Activated T-helper 2 cell treated with anti-CD3 and anti-CD28 coated beads, Interferon-gamma antibody, Interleukin-2, Interleukin-4, amounts not matched to agents 10 μg/mL and 5 μg/mL and 100 μg/mL, durations not matched to agents 14 hours and 24 hours and 36 hours (primary cell): ENCODE measurements around the gene IFNA17. TPM values are rescaled to one million over a fixed set of nuclear protein-coding genes. Genes with fewer than 3 reads are reported as not detected.
"Not testable (repeated sequence)": the region's sequence is repeated elsewhere in the genome, so short reads cannot be mapped to it uniquely, and the experiment has no call there.

ENCODE experiments used
- DNase-seq: peaks from one replicate; pipeline ENCODE4 v3.0.0; 2021; ENCODE audit warnings: low spot score
- H3K27ac Mint-ChIP-seq: one replicate; pipeline ENCODE4 v1.8.0; 2021; ENCODE audit warnings: mixed read lengths
- H3K27me3 Mint-ChIP-seq: one replicate; pipeline ENCODE4 v1.8.0; 2021; ENCODE audit warnings: low read depth, mixed read lengths
- H3K36me3 Mint-ChIP-seq: one replicate; pipeline ENCODE4 v1.8.0; 2021; ENCODE audit warnings: low read depth, mixed read lengths
- H3K4me1 Mint-ChIP-seq: one replicate; pipeline ENCODE4 v1.8.0; 2021; ENCODE audit warnings: low read depth, mixed read lengths
- H3K4me3 Mint-ChIP-seq: one replicate; pipeline ENCODE4 v1.8.0; 2021; ENCODE audit warnings: low read depth, mild to moderate bottlenecking, moderate library complexity, mixed read lengths
- H3K9me3 Mint-ChIP-seq: one replicate; pipeline ENCODE4 v1.8.0; 2021; ENCODE audit warnings: mixed read lengths
- intact Hi-C: fragments of 100-400 bp; cut with micrococcal nuclease; formaldehyde crosslinking; loops from one replicate; pipeline ENCODE4 v1.15.1; 2023
- total RNA-seq: library from RNA; stranded (reverse); gene quantifications from 2 replicates; pipeline ENCODE4 v1.2.3, GENCODE V29; 2022

The IFNA17 gene
- total RNA-seq, 1 donor from 2014 or later: not detected

GRCh38 chr9:21235468-21236359 lies 7.7 kb upstream of the IFNA17 start:
- not testable (repeated sequence) for H3K36me3 Mint-ChIP-seq, H3K27ac Mint-ChIP-seq, H3K9me3 Mint-ChIP-seq, DNase-seq, H3K4me1 Mint-ChIP-seq, H3K4me3 Mint-ChIP-seq
- intact Hi-C loops: loop anchor here (10.0 kb wide), 2 partner anchors 219 to 549 kb away; no protein-coding TSS in a partner anchor
- peaks cover 21% of the 10 kb centered on the region for H3K27me3 Mint-ChIP-seq

DNA sequence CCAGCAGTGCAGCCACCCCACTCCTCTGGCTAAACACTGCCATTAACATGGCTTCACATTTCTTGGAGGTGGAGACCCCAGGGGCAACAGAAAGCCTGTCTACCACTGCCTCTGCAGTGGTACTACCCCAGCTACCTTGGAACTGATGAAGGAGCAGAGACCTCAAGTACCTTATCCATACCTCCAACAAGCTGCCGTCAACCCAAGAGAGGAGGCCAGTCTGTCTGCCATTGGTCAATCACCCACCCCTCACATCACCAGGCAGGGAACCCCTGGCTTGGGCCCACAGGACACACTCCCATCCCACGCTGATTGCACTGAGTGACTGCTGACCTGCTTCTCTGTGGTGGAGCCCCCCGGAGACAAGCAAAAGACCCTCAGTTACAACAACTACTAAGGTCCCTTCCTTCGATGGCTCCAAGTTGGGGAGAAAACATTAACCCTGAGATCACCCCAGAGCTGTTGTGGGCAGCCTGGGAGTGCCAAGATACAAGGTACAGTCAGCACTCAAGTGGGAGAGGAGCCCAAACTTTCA lies 6.2 kb upstream of the IFNA17 start:
- Mint-ChIP-seq H3K4me1 (peaks cover 4% of the 10 kb centered on the region), H3K4me3 (no peak overlapping the region)

GRCh38 chr9:21233258-21233657 lies 5.2 kb upstream of the IFNA17 start:
- intact Hi-C loops: loop anchor here (10.0 kb wide), 2 partner anchors 222 to 552 kb away; no protein-coding TSS in a partner anchor
- no peak overlapping the region for H3K4me3 Mint-ChIP-seq
- DNase-seq: no peak
- no peaks in the 10 kb centered on the region for H3K9me3 Mint-ChIP-seq
- H3K36me3 Mint-ChIP-seq: no peaks in the 10 kb centered on the region
- no peak overlapping the region for H3K27ac Mint-ChIP-seq
- peaks cover 4% of the 10 kb centered on the region for H3K4me1 Mint-ChIP-seq
- peaks cover 20% of the 10 kb centered on the region for H3K27me3 Mint-ChIP-seq

More for the DNA sequence above, 6.2 kb upstream of the IFNA17 start:
- intact Hi-C loops: loop anchor here (10.0 kb wide), 2 partner anchors 221 to 551 kb away; no protein-coding TSS in a partner anchor
- Mint-ChIP-seq H3K36me3 (no peaks in the 10 kb centered on the region), H3K9me3 (no peaks in the 10 kb centered on the region), H3K27me3 (peaks cover 24% of the 10 kb centered on the region), H3K27ac (no peak overlapping the region)
- no peak for DNase-seq

- not testable (repeated sequence) for H3K4me1 Mint-ChIP-seq, H3K36me3 Mint-ChIP-seq, H3K27ac Mint-ChIP-seq, DNase-seq, H3K4me3 Mint-ChIP-seq, H3K9me3 Mint-ChIP-seq
- intact Hi-C loops: loop anchor here (10.0 kb wide), 1 partner anchor 98 kb away; no protein-coding TSS in a partner anchor
- peaks cover 36% of the 10 kb centered on the region for H3K27me3 Mint-ChIP-seq
Measured at GRCh38 chr9:21217211-21217610, 10.8 kb downstream of the IFNA17 start, which contains the start of gene IFNA16. Gene IFNA16 (minus strand): TSS chr9:21217311. CDS start chr9:21217305, 6 bp downstream.

GRCh38 chr9:21213411-21214326 lies 14.4 kb downstream of the IFNA17 start:
- H3K4me1 Mint-ChIP-seq, DNase-seq, H3K27ac Mint-ChIP-seq, H3K36me3 Mint-ChIP-seq, H3K4me3 Mint-ChIP-seq, H3K9me3 Mint-ChIP-seq: not testable (repeated sequence)
- peaks cover 23% of the 10 kb centered on the region for H3K27me3 Mint-ChIP-seq
- intact Hi-C loops: loop anchor here (10.0 kb wide), 1 partner anchor 101 kb away; no protein-coding TSS in a partner anchor

GRCh38 chr9:21212160-21212559 lies 15.9 kb downstream of the IFNA17 start:
- intact Hi-C loops: loop anchor here (10.0 kb wide), 1 partner anchor 103 kb away; no protein-coding TSS in a partner anchor
- H3K9me3 Mint-ChIP-seq, H3K27ac Mint-ChIP-seq, H3K36me3 Mint-ChIP-seq, H3K4me3 Mint-ChIP-seq, H3K4me1 Mint-ChIP-seq, DNase-seq: not testable (repeated sequence)
- peaks cover 15% of the 10 kb centered on the region for H3K27me3 Mint-ChIP-seq

GRCh38 chr9:21210782-21211181 lies 17.2 kb downstream of the IFNA17 start:
- H3K9me3 Mint-ChIP-seq, H3K27ac Mint-ChIP-seq, H3K4me3 Mint-ChIP-seq, H3K4me1 Mint-ChIP-seq, H3K36me3 Mint-ChIP-seq, DNase-seq: not testable (repeated sequence)
- H3K27me3 Mint-ChIP-seq: peaks cover 14% of the 10 kb centered on the region
- intact Hi-C loops: loop anchor here (10.0 kb wide), 1 partner anchor 104 kb away; no protein-coding TSS in a partner anchor

DNA sequence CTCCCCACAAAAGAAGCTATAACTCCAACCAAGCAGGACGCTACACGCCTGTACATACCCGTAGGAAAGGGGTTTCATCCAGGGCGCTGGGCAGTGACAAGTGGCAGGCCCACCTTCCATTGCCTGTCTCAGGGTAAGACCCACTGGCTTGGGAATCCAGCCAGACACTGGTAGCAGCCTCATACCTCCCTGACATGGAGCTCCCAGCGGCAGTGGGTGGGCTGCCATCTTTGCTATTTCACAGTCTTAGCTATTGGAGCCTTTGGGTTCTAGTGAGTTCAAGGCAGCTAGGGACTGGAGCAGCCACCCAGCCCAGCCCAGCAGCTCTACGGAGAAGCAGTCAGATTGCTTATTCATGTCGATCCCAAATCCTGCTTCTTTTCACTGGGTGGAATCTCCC lies 17.7 kb downstream of the IFNA17 start:
- no peak overlapping the region for H3K27ac Mint-ChIP-seq
- no peaks in the 10 kb centered on the region for H3K36me3 Mint-ChIP-seq
- H3K4me1 Mint-ChIP-seq: peaks cover 8% of the 10 kb centered on the region
- intact Hi-C loops: loop anchor here (10.0 kb wide), 1 partner anchor 104 kb away; no protein-coding TSS in a partner anchor
- H3K9me3 Mint-ChIP-seq: no peaks in the 10 kb centered on the region
- DNase-seq: no peak
- H3K4me3 Mint-ChIP-seq: no peak overlapping the region
- H3K27me3 Mint-ChIP-seq: peaks cover 14% of the 10 kb centered on the region

GRCh38 chr9:21207043-21207442 lies 21.0 kb downstream of the IFNA17 start, which contains the start of gene IFNA10:
Gene IFNA10 (minus strand): TSS chr9:21207143. CDS start chr9:21207097, 46 bp downstream.
- not testable (repeated sequence) for DNase-seq, H3K36me3 Mint-ChIP-seq, H3K4me3 Mint-ChIP-seq, H3K4me1 Mint-ChIP-seq, H3K9me3 Mint-ChIP-seq, H3K27ac Mint-ChIP-seq
- intact Hi-C loops: loop anchor here (10.0 kb wide), 1 partner anchor 558 kb away; no protein-coding TSS in a partner anchor
- peaks cover 24% of the 10 kb centered on the region for H3K27me3 Mint-ChIP-seq

DNA sequence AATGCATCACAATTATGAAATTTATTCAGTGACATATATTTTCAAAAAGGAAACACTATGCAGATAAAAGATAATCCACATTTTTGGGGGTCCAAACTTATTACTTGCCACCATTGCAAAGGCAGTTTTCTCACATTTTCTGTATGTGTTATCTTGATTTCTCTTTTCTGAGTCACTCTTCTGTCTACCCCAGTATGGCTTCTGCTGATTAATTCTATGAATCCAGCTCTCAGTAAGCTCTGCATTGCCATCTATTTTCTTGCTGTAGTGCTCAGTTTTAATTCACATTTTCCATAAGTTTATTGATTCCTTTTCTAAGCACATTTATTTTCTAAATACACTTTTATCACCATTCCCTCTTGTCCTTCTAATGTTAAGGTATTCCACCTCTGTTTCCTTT lies 22.8 kb downstream of the IFNA17 start:
- H3K4me1 Mint-ChIP-seq: peaks cover 6% of the 10 kb centered on the region
- intact Hi-C loops: loop anchor here (10.0 kb wide), 1 partner anchor 560 kb away; no protein-coding TSS in a partner anchor
- no peaks in the 10 kb centered on the region for H3K9me3 Mint-ChIP-seq
- H3K27ac Mint-ChIP-seq: no peak overlapping the region
- no peaks in the 10 kb centered on the region for H3K36me3 Mint-ChIP-seq
- no peak overlapping the region for H3K4me3 Mint-ChIP-seq
- DNase-seq: no peak
- peaks cover 35% of the 10 kb centered on the region for H3K27me3 Mint-ChIP-seq

DNA sequence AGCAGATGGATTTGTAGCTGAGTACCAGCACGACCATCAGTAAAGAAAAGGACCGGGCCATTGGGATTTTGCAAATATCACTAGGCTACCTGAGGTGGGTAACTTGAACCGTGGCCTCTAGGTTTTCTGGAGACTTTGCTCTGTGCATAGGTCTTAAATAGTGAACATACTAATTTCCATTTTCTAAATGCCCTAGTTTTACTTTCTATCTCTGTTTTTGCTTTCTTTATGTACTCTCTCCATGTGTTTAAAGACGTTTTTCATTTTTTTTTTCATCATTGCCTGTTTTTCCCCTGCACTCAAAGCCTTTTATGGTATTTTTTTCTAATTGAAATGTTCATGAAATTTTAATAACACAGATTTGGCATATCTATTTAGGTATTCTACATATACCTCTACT lies 25.9 kb downstream of the IFNA17 start, which contains the start of gene IFNA7:
IFNA7 (minus strand) TSS at position 101 of the 400 bp plus-strand sequence; CDS start at position 61, 40 bp downstream.
- not testable (repeated sequence) for H3K4me3 Mint-ChIP-seq, H3K4me1 Mint-ChIP-seq, H3K36me3 Mint-ChIP-seq, DNase-seq, H3K9me3 Mint-ChIP-seq, H3K27ac Mint-ChIP-seq
- H3K27me3 Mint-ChIP-seq: peaks cover 32% of the 10 kb centered on the region
- intact Hi-C loops: loop anchor here (10.0 kb wide), 1 partner anchor 563 kb away; no protein-coding TSS in a partner anchor
